Hepatocyte (in vitro differentiated cells): ENCODE measurements around the gene EIF3D. TPM values are rescaled to one million over a fixed set of nuclear protein-coding genes. Genes with fewer than 3 reads are reported as not detected.

ENCODE experiments used
- DNase-seq: peaks from one replicate; pipeline ENCODE4 v3.0.0-alpha.2; 2016; ENCODE audit warnings: low spot score
- H2AFZ ChIP-seq: fragments of 200-600 bp; sonication (generic); 2 replicates; pipeline ENCODE4 v1.6.0; 2016; ENCODE audit warnings: antibody characterized with exemption, mild to moderate bottlenecking
- H3K27ac ChIP-seq: fragments of 200-600 bp; sonication (generic); 2 replicates; pipeline ENCODE4 v1.5.1; 2016; ENCODE audit warnings: mild to moderate bottlenecking
- H3K27me3 ChIP-seq: fragments of 200-600 bp; sonication (generic); 2 replicates; pipeline ENCODE4 v1.6.1; 2016
- H3K36me3 ChIP-seq: fragments of 200-600 bp; sonication (generic); replicated peaks from 2 replicates; pipeline ENCODE4 v1.5.1; 2016; ENCODE audit warnings: low read depth; ENCODE audit not compliant: insufficient read depth
- H3K4me1 ChIP-seq: fragments of 200-600 bp; sonication (generic); 2 replicates; pipeline ENCODE4 v1.5.1; 2016; ENCODE audit warnings: mild to moderate bottlenecking, moderate library complexity; ENCODE audit not compliant: insufficient read depth
- H3K4me2 ChIP-seq: fragments of 200-600 bp; sonication (generic); 2 replicates; pipeline ENCODE4 v1.6.0; 2016
- H3K4me3 ChIP-seq: fragments of 200-600 bp; sonication (generic); 2 replicates; pipeline ENCODE4 v1.5.1; 2016; ENCODE audit warnings: mild to moderate bottlenecking
- H3K79me2 ChIP-seq: fragments of 200-600 bp; sonication (generic); 2 replicates; pipeline ENCODE4 v1.6.0; 2017; ENCODE audit warnings: mild to moderate bottlenecking
- H3K9me2 ChIP-seq: fragments of 200-600 bp; sonication (generic); replicated peaks from 2 replicates; pipeline ENCODE4 v1.6.0; 2017; ENCODE audit warnings: mild to moderate bottlenecking; ENCODE audit not compliant: insufficient read depth
- H3K9me3 ChIP-seq: fragments of 200-600 bp; sonication (generic); 2 replicates; pipeline ENCODE4 v1.5.1; 2016; ENCODE audit warnings: low read depth, mild to moderate bottlenecking
- H4K20me1 ChIP-seq: fragments of 200-600 bp; sonication (generic); 2 replicates; pipeline ENCODE4 v1.6.0; 2016; ENCODE audit warnings: mild to moderate bottlenecking; ENCODE audit not compliant: insufficient read depth, poor library complexity, severe bottlenecking
- EZH2 ChIP-seq: fragments of 200-600 bp; sonication (generic); IDR thresholded peaks from 2 replicates; pipeline ENCODE4 v1.6.1; 2016; ENCODE audit warnings: antibody characterized with exemption, mild to moderate bottlenecking, borderline replicate concordance
- EZH2phosphoT487 ChIP-seq: fragments of 200-600 bp; sonication (generic); IDR thresholded peaks from one replicate; pipeline ENCODE4 v1.6.1; 2018; ENCODE audit warnings: antibody characterized with exemption, mild to moderate bottlenecking, low read depth, moderate library complexity; ENCODE audit not compliant: unreplicated experiment, severe bottlenecking
- WGBS: methylation state at CpG from one replicate; pipeline ENCODE4 v1.1.6; 2016; ENCODE audit warnings: low lambda C conversion rate; ENCODE audit errors: missing lambda C conversion rate; 5-methylcytosine and 5-hydroxymethylcytosine counted together
- polyA plus RNA-seq: library from polyadenylated mRNA; unstranded; fragments of >200 nt; fragmentation: Nextera tagmentation; extraction: Ambion mirVana; gene quantifications from 2 replicates; pipeline ENCODE4 v1.2.1, GENCODE V29; 2016
- total RNA-seq: library from RNA; depleted of rRNA; stranded (reverse); fragments of >200 nt; gene quantifications from 2 replicates; pipeline ENCODE4 v1.2.3, GENCODE V29; 2014
- TF ChIP-seq, protein P1 (sequence below): fragments of 200-600 bp; sonication (generic); IDR thresholded peaks from 2 replicates; pipeline ENCODE4 v1.5.1; 2016; ENCODE audit warnings: antibody characterized with exemption, mild to moderate bottlenecking; ENCODE audit not compliant: poor library complexity

Gene EIF3D, protein sequence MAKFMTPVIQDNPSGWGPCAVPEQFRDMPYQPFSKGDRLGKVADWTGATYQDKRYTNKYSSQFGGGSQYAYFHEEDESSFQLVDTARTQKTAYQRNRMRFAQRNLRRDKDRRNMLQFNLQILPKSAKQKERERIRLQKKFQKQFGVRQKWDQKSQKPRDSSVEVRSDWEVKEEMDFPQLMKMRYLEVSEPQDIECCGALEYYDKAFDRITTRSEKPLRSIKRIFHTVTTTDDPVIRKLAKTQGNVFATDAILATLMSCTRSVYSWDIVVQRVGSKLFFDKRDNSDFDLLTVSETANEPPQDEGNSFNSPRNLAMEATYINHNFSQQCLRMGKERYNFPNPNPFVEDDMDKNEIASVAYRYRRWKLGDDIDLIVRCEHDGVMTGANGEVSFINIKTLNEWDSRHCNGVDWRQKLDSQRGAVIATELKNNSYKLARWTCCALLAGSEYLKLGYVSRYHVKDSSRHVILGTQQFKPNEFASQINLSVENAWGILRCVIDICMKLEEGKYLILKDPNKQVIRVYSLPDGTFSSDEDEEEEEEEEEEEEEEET
- 171 and 211 TPM in 2 replicates for total RNA-seq
- polyA plus RNA-seq = 70.4 and 90.8 TPM in 2 replicates

DNA sequence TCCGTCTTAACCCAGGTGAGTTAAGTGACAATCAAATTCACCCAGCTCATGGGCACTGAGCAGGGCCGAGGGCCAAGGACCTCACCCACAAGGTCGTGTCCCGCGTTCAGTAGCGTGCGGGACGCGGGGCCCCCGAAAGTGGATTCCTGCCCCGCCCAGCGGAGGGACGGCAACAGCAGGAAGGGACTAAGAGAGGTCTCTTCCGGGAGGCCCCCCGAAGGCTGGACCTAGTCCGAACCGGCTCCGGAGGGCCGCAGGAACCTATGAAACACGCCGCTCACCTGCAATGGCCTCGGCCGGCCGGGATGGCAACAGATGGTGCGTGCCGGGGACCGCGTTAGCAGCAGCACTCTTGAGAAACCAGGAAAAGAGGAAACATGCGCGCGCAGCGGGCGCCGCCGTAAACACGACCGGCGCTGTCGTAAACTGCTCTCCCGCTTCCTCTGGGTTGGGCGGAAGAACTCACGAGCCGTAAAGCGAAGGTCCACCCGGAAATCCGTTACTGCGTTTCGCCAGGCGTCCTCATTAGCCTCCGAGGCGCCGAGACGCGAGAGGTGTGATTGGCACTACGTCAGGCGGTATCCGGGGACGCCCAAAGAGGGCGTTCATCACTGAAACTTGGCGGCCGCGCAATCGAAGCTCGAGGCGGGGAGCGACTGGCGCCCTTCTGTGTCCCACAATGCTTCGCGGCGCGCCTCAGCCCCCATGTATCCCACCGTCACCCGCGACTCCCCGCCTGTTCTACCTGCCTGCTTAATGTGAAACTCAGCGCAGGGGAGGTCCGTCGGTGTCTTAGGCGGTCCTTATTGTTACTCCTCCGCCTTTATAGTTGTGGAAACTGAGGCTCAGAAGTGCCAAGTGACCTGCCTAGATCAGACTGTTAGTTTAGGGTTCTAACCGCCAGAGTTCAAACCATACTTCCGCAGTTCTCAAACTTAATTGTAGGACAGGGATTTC is at the start of gene EIF3D:
EIF3D (minus strand) TSS at position 372 of the 957 bp plus-strand sequence. CDS start 3,045 bp downstream, outside the sequence.
- peak; percentile 99 for DNase-seq
- peak within 1 kb of the TSS; percentile 79 for H3K4me2 ChIP-seq
- H3K9me3 ChIP-seq = no peaks in the 10 kb centered on the region
- peak within 1 kb of the TSS; percentile 94 for H3K27ac ChIP-seq
- H2AFZ ChIP-seq = peak within 1 kb of the TSS; percentile 59
- H3K79me2 ChIP-seq = peaks cover 25% of the 10 kb centered on the region
- peaks cover 6% of the 10 kb centered on the region for H3K4me1 ChIP-seq
- H3K36me3 ChIP-seq = no peaks in the 10 kb centered on the region
- peak within 1 kb of the TSS; percentile 56 for H3K4me3 ChIP-seq
- H3K9me2 ChIP-seq = no peaks in the 10 kb centered on the region
- peaks cover 6% of the 10 kb centered on the region for H4K20me1 ChIP-seq
- TF ChIP-seq, protein P1, sequence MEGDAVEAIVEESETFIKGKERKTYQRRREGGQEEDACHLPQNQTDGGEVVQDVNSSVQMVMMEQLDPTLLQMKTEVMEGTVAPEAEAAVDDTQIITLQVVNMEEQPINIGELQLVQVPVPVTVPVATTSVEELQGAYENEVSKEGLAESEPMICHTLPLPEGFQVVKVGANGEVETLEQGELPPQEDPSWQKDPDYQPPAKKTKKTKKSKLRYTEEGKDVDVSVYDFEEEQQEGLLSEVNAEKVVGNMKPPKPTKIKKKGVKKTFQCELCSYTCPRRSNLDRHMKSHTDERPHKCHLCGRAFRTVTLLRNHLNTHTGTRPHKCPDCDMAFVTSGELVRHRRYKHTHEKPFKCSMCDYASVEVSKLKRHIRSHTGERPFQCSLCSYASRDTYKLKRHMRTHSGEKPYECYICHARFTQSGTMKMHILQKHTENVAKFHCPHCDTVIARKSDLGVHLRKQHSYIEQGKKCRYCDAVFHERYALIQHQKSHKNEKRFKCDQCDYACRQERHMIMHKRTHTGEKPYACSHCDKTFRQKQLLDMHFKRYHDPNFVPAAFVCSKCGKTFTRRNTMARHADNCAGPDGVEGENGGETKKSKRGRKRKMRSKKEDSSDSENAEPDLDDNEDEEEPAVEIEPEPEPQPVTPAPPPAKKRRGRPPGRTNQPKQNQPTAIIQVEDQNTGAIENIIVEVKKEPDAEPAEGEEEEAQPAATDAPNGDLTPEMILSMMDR = no peak
- no peak for TF ChIP-seq EZH2
- TF ChIP-seq EZH2phosphoT487 = no peak
- WGBS = 1% methylated on average over 82 of the region's 82 CpGs
- H3K27me3 ChIP-seq = no peaks in the 10 kb centered on the region

DNA sequence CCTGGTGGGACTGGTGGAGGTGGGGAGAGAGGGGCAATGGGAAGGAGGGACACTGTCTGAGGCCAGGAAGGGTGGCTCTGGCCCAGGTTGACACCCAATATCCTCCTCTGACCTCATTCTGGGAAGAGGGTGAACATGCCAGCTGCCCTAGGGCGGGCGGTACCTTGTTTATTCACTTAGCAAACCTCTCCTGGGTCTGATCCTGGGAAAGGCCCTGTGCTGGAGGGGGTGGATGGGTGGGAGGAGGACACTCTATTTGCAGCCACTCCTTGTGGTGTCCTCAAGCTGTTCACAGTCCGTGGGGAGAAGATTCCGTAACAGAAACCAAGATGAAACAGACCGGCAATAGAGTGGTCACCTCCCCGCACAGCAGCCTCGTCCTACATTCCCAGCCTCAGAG is 49.7 kb upstream of the EIF3D start:
- H3K9me2 ChIP-seq = no peaks in the 10 kb centered on the region
- H3K79me2 ChIP-seq = no peaks in the 10 kb centered on the region
- no peak overlapping the region for H2AFZ ChIP-seq
- H3K4me1 ChIP-seq = no peaks in the 10 kb centered on the region
- H3K27ac ChIP-seq = no peak overlapping the region
- DNase-seq = no peak
- TF ChIP-seq EZH2 (no peak), EZH2phosphoT487 (no peak)
- TF ChIP-seq, protein P1 = no peak
- H3K36me3 ChIP-seq = no peaks in the 10 kb centered on the region
- no peak overlapping the region for H3K4me3 ChIP-seq
- H4K20me1 ChIP-seq = no peaks in the 10 kb centered on the region
- no peak overlapping the region for H3K4me2 ChIP-seq
- no peaks in the 10 kb centered on the region for H3K9me3 ChIP-seq
- H3K27me3 ChIP-seq = peaks cover 7% of the 10 kb centered on the region
- WGBS = 89% methylated on average over 7 of the region's 7 CpGs

DNA sequence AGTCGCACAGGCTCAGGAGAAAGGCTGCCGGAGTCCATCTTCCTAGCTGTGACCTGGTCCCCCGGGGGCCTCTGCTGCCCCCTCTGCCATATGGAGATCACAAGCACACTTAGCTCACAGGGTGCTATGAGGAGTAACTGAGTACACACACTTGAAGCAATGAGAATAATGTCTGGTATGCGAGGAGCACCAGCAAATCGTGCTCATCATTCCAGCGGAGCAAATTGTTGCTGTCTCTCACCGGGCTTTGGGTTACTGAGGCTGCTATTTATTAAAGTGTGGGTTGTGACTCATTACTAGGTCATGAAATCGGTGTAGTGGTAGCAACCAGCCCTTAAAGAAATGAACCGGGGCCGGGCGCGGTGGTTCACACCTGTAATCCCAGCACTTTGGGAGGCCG is 48.1 kb upstream of the EIF3D start:
- Histone ChIP-seq H3K4me1 (no peaks in the 10 kb centered on the region), H3K79me2 (no peaks in the 10 kb centered on the region), H3K9me2 (no peaks in the 10 kb centered on the region), H2AFZ (no peak overlapping the region), H3K36me3 (no peaks in the 10 kb centered on the region), H3K27ac (no peak overlapping the region), H3K4me2 (no peak overlapping the region), H3K27me3 (peaks cover 6% of the 10 kb centered on the region), H4K20me1 (no peaks in the 10 kb centered on the region), H3K4me3 (no peak overlapping the region), H3K9me3 (no peaks in the 10 kb centered on the region)
- WGBS = 67% methylated on average over 13 of the region's 13 CpGs
- no peak for TF ChIP-seq EZH2phosphoT487
- TF ChIP-seq, protein P1 = no peak
- TF ChIP-seq EZH2 = no peak
- no peak for DNase-seq
